Neuron (in vitro differentiated cells): ENCODE measurements around the gene KLF15.

Source experiments
- H2AFZ ChIP-seq: one replicate; pipeline ENCODE4 v1.6.1; 2013; ENCODE audit warnings: low read depth, mild to moderate bottlenecking, inconsistent platforms, low read length, moderate library complexity
- H3K27me3 ChIP-seq: one replicate; pipeline ENCODE4 v1.6.1; 2013; ENCODE audit warnings: low read length; ENCODE audit not compliant: insufficient read depth
- H3K36me3 ChIP-seq: one replicate; pipeline ENCODE4 v1.6.1; 2013; ENCODE audit warnings: low read length; ENCODE audit not compliant: insufficient read depth
- H3K4me1 ChIP-seq: one replicate; pipeline ENCODE4 v1.6.1; 2013; ENCODE audit warnings: low read length; ENCODE audit not compliant: insufficient read depth
- H3K4me3 ChIP-seq: 2 replicates; pipeline ENCODE4 v1.5.1; 2013; ENCODE audit warnings: mild to moderate bottlenecking, low read length, moderate library complexity
- H3K9me3 ChIP-seq: one replicate; pipeline ENCODE4 v1.6.1; 2013; ENCODE audit warnings: low read length

KLF15 gene

DNA sequence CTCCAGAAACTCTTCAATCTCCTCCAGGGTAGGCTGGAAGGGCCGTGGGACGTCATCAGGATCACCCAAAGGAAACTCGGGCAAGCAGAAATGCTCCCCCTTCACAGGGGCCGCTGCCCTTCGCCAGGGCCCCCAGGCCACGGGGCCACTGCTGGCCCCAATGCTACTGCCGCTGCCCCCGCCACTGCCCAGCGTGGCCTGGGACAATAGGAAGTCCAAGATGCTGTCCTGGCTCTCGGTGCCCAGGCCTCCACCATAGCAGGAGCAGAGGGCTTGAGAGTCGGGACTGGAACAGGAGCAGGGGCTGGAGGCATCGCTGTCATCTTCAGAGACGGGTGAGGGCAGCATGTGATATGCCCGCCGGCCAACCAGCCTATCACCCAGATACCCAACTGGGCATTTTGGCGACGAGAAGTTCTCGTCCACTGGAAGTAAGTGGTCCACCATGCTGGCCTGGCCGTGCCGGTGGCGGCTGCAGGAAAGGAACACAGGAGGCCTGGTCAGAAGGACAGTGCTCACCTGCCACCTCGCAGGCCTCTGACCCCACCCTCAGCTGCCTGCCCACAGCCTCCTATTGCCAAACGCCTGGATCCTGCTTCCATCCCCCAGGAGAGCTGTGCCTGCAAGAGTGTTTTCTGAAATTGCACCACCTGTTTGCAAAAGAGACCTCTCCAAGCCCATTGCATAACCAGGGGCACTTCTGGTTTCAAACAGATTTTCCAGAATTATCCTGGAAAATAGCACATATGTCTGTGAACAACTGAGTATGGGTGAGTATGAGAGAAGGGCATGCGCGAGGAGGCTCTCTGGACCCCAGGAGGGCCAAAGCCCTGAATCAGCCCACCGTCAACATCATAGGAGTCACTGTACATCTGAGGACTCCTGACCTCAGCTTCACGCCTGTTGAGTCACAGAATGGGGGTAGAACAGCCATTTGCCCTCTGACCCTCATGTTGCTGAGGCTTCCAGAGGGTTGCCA is 4.4 kb downstream of the KLF15 start:
- Histone ChIP-seq H2AFZ (no peak overlapping the region), H3K9me3 (no peaks in the 10 kb centered on the region), H3K27me3 (no peaks in the 10 kb centered on the region), H3K4me3 (no peak overlapping the region), H3K4me1 (peaks cover 16% of the 10 kb centered on the region), H3K36me3 (no peaks in the 10 kb centered on the region)

DNA sequence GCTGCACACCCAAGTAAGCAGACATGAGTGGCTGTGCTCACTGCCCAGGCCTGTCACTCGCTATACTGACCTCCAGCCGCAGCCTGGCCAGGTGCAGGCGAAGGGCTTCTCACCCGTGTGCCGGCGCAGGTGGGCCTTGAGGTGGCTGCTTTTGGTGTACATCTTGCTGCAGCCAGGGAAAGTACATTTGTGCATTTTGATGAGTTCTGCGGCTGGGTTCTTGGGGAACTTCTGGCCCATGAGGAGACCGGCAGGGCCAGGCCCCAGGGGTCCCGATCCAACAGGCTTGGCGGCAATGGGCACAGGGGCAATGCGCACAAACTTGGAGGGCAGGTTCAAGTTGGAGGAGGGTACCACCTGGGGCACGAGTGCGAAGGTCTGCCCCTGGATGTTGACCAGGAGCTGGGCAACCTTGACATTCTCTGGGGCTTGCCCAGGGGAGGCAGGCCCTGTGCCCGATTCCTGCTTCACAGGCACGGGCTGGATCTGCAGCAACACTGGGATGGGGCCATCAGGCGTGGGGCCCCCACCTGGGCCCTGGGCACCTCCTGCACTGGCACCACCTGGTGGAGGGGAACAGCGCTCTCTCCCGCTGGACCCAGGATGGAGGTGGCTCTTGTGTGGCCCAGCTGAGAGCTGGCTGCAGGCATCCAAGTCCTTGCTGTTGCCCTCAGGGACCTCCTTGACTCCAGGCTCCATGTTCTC is 5.3 kb downstream of the KLF15 start:
- Histone ChIP-seq H3K36me3 (no peaks in the 10 kb centered on the region), H2AFZ (no peak overlapping the region), H3K4me1 (peaks cover 13% of the 10 kb centered on the region), H3K9me3 (no peaks in the 10 kb centered on the region), H3K27me3 (no peaks in the 10 kb centered on the region), H3K4me3 (no peak overlapping the region)

- Histone ChIP-seq H3K36me3 (no peaks in the 10 kb centered on the region), H3K9me3 (no peaks in the 10 kb centered on the region), H3K27me3 (no peaks in the 10 kb centered on the region), H2AFZ (no peak overlapping the region), H3K4me1 (peaks cover 10% of the 10 kb centered on the region), H3K4me3 (no peak overlapping the region)
Observed at GRCh38 chr3:126351086-126351770, 6.0 kb downstream of the KLF15 start.

DNA sequence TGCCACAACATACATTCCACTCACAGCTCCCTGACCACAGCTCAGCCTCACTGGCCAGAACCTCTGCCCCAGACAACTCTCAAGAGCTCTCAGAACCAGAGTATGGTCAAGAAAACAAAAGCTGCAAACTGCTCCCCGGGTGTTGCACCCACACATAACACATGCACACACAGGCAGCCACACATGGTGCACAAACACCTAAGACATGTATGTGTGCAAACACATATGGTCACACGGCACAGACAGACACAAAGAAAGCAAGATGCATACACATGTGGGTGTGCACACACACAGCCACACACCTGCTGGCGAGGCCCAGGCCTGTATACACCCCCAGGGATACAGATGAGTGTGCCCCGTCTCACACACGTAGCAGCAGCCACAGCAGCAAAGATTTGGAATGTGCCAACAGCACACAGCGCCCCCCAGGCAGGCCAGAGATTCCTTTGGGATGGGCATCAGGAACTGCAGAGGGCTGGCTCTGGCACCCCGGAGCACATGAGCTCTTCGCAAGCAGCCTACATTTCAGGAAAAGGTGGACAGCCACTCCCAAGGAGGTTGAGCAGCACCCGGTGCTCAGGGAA is 6.6 kb downstream of the KLF15 start:
- Histone ChIP-seq H3K9me3 (no peaks in the 10 kb centered on the region), H3K36me3 (no peaks in the 10 kb centered on the region), H2AFZ (no peak overlapping the region), H3K4me1 (peaks cover 5% of the 10 kb centered on the region), H3K27me3 (no peaks in the 10 kb centered on the region), H3K4me3 (no peak overlapping the region)

- Histone ChIP-seq H3K4me3 (no peak overlapping the region), H3K36me3 (no peaks in the 10 kb centered on the region), H3K9me3 (no peaks in the 10 kb centered on the region), H3K27me3 (no peaks in the 10 kb centered on the region), H3K4me1 (no peaks in the 10 kb centered on the region), H2AFZ (no peak overlapping the region)
Observed at GRCh38 chr3:126349611-126350501, 7.4 kb downstream of the KLF15 start.

DNA sequence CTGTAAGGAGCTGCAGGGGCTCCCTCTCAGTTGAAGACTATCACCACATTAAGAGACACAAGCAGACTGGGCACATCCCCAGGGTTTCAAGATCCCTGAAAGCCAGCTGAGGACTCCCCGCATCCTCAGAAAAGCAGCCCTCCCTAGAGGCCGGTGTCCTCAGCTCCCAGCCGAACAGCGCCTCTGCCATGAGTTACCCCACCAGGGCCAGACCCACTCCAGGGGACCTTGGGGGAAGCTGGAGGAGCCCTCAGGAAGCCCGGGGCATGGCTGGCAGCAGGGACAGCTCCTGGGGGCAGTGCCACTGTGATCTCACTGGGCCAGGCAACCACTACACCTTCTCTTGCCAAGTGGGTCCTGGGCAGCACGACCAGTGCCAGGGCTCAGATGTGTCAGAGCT is 8.1 kb downstream of the KLF15 start:
- H2AFZ ChIP-seq: no peak overlapping the region
- no peaks in the 10 kb centered on the region for H3K36me3 ChIP-seq
- H3K4me3 ChIP-seq: no peak overlapping the region
- H3K27me3 ChIP-seq: no peaks in the 10 kb centered on the region
- H3K4me1 ChIP-seq: no peaks in the 10 kb centered on the region
- H3K9me3 ChIP-seq: no peaks in the 10 kb centered on the region

GRCh38 chr3:126348308-126348920 is 8.8 kb downstream of the KLF15 start:
- Histone ChIP-seq H2AFZ (no peak overlapping the region), H3K27me3 (no peaks in the 10 kb centered on the region), H3K4me1 (no peaks in the 10 kb centered on the region), H3K36me3 (no peaks in the 10 kb centered on the region), H3K4me3 (no peak overlapping the region), H3K9me3 (no peaks in the 10 kb centered on the region)

DNA sequence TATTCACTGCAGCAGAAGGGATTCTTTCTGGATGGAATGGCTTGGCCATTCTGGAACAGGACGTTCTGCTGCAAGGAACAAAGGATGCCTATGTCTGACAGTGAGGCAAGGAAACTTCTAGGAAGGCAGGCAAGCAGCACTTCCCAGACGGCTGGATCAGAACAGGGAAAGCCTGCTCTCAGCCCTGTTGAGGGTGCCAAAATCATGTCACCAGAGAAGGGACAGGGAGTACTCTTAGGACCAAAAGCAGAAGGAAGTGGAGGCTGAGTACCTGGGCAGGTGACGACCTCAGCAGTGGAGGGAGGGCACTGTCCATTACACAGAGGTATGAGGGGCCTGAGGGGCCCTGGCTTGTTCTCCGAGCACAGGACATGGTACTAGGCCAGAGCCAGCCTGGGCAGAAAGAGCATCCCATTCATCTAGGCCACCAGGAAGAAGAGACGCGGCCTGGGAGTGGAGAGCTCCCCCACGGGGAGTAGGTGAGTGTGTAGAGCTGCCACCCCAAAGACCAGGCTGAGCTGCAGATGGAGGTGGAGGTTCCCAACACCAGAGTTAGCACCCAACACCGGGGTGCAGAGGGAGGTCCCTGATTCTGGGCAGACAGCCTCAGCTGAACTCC is 9.6 kb downstream of the KLF15 start:
- no peaks in the 10 kb centered on the region for H3K36me3 ChIP-seq
- peaks cover 2% of the 10 kb centered on the region for H3K4me1 ChIP-seq
- H3K9me3 ChIP-seq: no peaks in the 10 kb centered on the region
- no peak overlapping the region for H2AFZ ChIP-seq
- no peak overlapping the region for H3K4me3 ChIP-seq
- H3K27me3 ChIP-seq: no peaks in the 10 kb centered on the region

GRCh38 chr3:126346466-126346865 is 10.7 kb downstream of the KLF15 start:
- peaks cover 3% of the 10 kb centered on the region for H3K4me1 ChIP-seq

GRCh38 chr3:126345641-126346460 is 11.4 kb downstream of the KLF15 start:
- H3K9me3 ChIP-seq: no peaks in the 10 kb centered on the region
- H2AFZ ChIP-seq: no peak overlapping the region
- no peak overlapping the region for H3K4me3 ChIP-seq
- H3K36me3 ChIP-seq: no peaks in the 10 kb centered on the region
- no peaks in the 10 kb centered on the region for H3K27me3 ChIP-seq
- H3K4me1 ChIP-seq: peaks cover 3% of the 10 kb centered on the region

More at GRCh38 chr3:126346466-126346865, 10.7 kb downstream of the KLF15 start:
- Histone ChIP-seq H2AFZ (no peak overlapping the region), H3K36me3 (no peaks in the 10 kb centered on the region), H3K4me3 (no peak overlapping the region), H3K9me3 (no peaks in the 10 kb centered on the region), H3K27me3 (no peaks in the 10 kb centered on the region)

GRCh38 chr3:126345231-126345630 is 12.0 kb downstream of the KLF15 start:
- no peaks in the 10 kb centered on the region for H3K36me3 ChIP-seq
- no peak overlapping the region for H2AFZ ChIP-seq
- no peak overlapping the region for H3K4me3 ChIP-seq
- peaks cover 3% of the 10 kb centered on the region for H3K4me1 ChIP-seq
- H3K9me3 ChIP-seq: no peaks in the 10 kb centered on the region
- no peaks in the 10 kb centered on the region for H3K27me3 ChIP-seq
